TTC549 (cell line): ENCODE results near the gene EIPR1.
"Not testable (repeated sequence)": the region's sequence is repeated elsewhere in the genome, so short reads cannot be mapped to it uniquely, and the experiment has no call there.

Experiments
- FAIRE-seq: peaks from 2 replicates; lab custom pipeline; 2012; peaks lifted over from hg19 to GRCh38; lab: Jason Lieb, UNC

EIPR1 gene

DNA sequence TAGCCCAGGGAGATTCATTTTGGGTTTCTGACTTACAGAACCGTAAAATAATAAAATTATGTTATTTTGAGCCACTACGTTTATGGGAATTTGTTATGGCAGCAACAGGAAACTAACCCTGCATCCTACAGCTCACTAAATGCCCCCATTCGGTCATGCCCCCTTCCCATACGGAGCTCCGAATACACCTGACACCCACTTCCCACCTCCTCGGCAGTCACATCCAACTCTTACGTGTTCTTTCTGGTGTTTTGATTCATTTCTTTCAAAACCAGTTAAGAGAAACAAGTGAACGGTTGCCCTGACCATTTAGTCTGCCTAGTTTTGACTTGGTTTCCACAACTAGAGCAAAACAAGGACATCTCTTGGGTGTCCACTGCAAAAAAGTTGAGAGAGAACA lies 19.7 kb downstream of the EIPR1 start:
- FAIRE-seq = no peak

DNA sequence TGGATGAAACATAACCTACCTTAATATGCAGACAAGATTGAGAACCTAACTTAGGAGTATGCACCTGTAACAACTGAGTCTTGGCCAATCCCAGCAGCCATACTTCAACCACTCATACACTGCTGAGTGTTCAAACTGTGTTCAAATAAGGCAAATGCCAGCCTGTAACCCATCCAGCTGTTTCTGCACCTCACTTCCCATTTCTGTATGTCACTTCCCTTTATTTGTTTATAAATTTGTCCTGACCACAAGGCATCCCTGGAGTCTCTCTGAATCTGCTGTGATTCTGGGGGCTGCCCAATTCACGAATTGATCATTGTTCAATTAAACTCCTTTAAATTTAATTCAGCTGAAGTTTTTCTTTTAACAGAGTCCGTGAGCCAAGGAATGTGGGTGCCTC lies 20.2 kb downstream of the EIPR1 start:
- not testable (repeated sequence) for FAIRE-seq

DNA sequence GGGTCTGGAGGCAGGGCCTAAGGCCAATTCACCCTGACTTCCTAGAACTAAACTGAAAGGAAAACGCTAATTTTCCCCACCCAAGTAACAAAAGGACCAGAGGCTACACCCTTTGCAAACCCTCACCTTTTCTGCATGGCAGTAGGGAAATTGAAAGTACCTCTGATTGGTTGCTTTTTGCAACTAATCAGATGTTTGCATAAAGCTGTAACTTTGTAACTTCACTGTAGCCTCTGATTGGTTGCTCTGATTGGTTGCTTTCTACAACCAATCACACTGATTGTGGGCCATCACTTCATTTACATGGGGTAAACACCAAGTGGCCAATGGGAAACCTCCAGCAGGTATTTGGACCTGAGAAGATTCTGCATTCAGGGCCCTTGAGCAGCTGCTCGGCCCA lies 20.8 kb downstream of the EIPR1 start:
- FAIRE-seq = no peak

DNA sequence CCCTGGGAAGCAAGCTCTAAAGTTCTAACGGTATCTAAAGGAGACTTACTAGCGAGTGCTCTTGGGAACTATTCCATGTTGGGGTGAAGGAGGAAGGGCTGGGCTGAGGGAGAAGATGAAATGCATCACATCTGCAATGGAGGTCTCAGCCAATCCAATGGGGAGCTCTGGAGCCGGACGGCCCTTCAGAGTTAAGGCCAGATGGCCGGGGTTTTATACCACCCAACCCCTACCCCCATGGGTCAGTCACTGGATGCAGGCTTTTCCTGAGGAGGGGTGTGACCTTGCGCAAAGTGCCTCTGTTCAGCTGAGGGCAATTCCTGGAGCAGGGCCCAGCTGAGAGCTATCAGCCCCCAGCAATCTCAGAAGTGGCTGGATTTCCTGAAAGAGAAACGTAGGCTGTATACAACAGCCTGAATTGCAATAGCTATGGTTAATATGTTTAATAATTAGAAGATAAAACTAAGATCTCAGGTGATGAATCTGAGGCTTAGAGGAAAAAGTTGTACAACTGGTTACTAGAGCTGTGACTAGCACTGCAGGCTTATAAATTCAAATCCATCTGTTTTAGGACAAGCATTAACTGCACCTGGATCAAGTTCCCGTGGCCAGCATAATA lies 21.6 kb downstream of the EIPR1 start:
- no peak for FAIRE-seq

DNA sequence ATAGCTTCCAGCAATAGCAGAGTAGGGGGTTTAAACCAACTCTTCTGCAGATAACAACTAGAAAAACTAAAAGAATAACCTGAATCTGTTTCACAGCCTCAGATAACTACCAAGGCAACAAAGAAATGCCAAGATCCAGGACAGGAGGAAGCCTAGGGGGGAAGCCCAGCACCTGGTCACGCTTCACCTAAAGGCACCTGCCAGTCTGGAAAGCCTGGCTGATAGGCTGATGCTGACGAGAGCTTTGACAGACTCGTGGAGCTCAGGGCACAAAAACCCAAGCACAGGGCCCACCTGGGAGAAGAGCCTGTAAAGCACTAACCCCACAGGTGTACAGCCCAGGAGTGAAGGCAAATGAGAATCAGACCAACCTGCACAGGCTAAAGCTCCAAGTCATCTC lies 22.6 kb downstream of the EIPR1 start:
- FAIRE-seq = no peak

DNA sequence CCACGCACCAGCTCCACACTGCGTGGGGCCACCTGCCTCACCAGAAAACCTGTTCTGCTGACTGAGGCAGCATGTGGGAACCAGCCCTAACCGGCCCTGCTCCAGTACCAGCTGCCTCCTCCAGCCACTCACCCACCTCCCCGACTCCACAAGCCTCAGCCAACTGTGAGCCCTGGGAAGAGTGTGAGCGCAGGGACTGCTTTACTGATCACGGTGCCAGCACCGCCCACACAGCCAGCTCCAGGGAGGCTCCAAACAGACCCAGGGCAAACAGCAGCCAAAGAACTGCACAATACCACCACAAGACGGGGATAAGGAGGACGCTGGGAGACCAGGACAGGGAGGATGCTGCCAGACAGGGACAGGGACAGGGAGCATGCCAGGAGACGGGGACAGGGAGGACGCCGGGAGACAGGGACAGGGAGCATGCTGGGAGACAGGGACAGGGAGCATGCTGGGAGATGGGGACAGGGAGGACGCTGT lies 28.4 kb downstream of the EIPR1 start:
- no peak for FAIRE-seq

DNA sequence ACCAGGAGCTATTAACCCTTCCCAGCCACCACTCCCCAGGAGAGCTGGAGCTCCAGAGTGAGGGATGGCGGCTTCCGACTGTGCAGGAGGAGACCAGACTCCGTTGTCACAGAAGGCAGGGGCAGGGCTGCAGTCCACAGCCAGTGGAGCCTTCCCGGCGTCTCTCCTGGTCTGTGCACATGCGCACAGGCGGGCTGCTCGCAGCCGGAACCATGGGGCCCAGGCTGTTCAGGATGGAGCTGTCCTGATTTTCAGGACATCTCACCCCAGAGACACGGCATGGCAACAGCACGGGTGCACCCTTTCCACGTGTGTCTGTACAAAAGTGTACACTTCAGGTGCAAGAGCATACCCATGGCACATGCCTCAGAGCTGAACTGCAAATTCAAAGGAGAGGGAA lies 28.9 kb downstream of the EIPR1 start:
- no peak for FAIRE-seq

DNA sequence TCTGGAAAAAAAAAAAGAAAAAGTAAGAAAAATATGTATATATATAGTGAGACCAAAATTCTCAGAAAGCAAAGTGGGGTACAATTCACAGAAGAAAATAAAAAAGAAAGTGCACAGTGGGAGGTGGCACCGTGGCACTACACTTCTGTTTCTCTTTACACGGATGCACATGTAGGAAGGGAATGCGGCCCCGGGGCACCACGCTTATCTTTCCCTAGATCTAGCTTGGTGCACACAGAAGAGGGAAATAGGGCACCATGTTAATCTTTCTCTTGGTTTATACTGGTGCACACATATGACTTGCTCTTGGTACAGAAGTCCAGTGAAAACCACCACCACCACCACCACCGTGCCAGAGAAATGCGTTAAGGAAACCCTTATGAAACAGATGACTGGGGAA lies 32.0 kb downstream of the EIPR1 start:
- FAIRE-seq = no peak

DNA sequence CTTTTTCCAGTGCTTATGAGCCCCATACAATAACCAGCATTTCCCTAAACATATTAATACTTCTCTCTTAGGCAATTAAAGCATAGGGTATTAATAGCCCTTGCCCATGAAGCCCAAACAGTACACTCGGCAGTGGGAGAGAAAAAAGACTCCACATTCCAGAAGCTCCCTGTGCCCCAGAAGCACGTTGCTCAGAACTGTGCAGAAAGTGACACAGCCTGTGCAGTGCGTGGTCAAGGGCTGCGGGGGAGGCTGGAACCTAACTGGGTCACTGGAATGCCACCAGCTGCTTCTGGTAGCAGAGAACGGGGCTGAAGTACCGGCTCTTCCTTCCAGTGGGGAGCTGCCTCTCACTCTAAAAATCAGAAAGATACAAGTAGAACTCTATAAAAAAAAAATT lies 32.7 kb downstream of the EIPR1 start:
- FAIRE-seq = no peak

DNA sequence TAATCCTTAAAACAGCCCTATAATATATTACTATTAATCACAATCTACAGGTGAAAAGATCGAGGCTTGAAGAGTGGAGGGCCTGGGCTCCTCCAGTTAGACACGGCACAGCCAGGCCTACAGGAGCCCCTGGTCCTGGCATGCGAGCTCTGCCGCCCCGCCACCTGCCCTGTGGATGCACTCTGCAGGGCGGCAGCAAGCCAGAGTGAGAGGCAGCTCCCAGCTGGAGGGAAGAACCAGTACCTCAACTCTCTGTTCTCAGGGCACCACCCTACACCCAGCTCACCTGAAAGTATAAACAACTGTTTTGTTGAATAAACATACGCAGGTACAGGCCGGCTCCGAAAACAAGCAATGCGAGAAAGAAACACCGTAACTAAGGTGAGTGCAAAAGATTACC lies 34.6 kb downstream of the EIPR1 start:
- FAIRE-seq = no peak

DNA sequence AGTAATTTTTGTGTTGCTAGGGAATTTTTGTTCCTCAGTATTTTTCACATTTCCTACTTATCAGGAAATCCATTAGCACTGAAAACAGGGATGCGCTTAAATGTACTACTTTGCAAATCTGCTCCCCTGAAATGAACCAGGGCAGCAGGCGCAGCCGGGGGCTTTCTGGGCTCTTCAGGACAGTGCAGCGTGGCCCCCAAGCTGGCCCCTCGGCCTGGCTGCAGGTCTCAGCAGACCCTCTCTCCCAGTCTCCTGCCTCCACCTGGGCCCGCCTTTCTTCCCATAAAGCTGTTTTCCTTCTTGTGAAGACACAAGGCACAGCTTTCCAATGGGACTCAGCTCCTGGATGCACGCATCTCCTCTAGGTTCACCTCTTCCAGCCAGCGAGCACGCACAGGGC lies 35.3 kb downstream of the EIPR1 start:
- FAIRE-seq = no peak

DNA sequence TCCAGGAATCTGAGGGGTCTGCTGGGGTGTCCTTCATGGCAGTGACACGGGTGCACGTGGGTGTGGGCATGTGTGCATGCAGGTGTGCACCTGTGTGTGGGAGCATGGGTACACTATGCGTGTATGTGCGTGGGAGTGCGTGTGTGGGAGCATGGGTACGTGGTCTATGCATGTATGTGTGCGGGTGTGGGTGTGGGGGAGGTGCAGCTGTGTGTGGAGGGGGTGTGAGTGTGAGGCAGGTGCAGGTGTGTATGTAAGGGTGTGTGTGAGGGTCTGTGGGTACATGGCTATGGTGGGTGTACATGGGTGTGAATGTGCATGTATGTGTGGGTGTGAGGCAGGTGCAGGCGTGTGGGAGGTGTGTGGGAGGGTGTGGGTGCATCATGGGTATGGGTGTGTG lies 36.3 kb downstream of the EIPR1 start:
- FAIRE-seq = no peak

DNA sequence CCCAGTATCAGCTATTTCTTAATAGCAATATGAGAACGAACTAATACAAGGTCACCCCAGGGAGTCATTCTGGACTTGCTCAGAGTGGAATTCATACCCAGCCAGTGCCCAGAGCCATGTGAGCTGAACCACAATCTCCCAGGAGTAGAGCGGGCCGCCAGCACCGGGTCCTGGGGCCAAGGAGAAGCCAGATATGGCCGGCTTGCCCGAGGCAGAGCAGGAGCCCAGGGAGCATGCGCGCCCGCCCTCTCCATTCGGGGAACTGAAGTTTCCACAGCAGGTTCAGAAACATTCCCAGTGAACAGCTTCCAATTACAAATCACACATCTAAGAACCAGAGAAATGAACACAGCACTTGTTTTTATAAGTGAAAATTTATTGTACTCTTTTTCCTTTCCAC lies 37.5 kb downstream of the EIPR1 start:
- no peak for FAIRE-seq

DNA sequence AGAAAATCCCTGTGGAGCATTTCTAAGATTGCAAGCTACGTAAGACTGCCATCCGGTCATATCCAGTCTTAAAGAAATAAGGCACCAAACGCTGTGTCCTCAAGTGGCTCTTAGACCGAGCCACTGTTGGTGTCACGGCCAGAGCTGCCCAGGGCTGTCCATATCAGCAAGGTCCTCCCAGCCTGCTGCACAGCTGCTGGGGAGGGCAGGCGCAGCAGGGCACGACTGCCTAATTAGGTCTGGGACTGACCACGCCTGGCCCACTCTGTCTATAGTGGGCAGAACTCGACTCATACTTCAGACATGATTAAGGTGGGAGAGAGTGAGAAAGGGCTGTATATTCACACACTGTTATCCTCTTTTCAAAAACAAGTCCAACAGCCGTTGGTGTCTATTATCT lies 39.3 kb downstream of the EIPR1 start:
- no peak for FAIRE-seq

DNA sequence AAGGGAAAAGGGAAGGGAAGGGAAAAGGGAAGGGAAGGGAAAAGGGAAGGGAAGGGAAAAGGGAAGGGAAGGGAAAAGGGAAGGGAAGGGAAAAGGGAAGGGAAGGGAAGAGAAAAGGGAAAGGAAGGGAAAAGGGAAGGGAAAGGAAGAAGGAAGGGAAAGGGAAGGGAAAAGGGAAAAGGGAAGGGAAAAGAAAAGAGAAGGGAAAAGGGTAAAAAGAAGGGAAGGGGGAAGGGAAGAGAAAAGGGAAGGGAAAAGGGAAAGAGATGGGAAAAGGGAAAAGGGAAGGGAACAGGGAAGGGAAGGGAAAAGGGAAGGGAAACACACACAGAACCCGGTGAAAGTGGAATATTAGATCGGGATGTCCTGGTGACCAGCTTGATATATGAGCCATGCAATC lies 40.8 kb downstream of the EIPR1 start:
- no peak for FAIRE-seq

DNA sequence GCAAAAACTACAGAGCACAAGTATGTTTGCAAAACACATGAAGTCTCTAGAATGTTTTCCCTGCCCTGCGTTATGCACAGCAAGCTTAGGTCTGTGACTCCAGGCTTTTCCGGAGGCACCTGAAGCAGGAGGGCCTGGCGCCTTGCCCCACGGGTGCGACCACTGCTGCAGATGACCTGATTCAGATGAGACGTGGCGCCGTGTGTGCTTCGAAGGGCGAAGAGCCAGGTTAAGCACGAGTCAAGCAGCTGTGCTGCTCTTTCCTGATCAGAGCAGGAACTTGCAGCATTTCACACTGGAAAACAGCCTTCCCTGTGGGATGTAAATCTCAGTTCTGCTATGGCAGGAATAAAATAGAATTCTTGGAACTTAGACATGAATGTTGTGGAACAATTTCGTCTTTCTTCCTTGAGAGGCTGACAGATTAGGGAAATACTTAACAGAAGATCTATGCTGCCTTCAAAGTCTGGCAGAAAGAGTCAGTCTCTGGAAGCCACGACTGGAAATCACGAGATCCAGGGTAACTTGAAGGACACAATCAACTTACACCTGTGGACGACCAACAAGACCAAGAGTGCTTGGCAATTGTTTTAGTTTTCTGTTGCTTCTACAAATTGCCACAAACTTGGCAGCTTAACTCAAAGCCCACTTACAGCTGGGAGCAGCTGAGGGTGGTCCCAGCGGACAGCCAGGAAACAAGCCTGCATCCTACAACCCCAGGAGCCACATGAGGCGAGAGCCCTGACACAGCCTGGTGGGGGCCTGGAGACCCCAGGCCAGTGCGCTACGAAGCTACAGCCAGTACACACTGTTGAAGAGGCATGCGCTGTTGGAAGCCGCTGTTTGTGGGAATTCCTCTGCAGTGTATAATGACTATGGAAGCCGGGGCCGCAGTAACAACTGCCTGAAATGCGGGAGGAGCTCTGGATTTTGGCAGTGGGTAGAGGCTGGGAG lies 42.9 kb downstream of the EIPR1 start:
- FAIRE-seq = no peak

DNA sequence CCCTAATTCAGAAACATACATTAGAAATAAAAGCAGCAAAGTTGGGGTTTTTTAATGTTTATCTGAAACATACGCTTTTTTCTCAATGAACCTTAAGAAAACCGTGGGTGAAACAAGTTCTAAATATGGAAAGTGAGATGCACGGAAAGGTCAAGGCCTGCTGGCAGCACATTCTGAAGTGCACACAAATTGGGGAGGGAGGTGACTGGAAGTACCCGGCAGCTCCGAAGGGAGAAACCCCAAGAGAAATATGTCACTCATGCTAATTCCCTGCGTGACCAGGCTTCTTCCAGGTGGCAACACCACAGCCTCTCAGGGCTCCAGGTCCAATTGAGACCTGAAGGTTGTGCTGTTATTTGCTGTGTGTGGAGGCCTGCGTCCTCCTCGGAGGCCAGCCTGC lies 45.5 kb downstream of the EIPR1 start:
- no peak for FAIRE-seq

DNA sequence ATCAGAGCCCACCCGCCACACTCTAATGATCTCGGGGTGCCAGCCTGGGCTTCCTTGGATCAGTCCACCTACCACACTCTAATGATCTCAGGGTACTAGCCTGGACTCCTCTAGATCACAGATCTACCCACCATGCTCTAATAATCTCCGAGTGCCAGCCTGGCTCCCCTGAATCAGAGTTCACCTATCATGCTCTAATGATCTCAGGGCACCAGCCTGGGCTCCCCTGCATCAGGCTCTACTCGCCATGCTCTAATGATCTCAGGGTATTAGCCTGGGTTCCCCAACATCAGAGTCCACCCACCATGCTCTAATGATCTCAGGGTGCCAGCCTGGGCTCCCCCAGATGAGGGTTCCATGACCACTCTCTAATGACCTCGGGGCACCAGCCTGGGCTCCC lies 48.1 kb downstream of the EIPR1 start:
- no peak for FAIRE-seq

DNA sequence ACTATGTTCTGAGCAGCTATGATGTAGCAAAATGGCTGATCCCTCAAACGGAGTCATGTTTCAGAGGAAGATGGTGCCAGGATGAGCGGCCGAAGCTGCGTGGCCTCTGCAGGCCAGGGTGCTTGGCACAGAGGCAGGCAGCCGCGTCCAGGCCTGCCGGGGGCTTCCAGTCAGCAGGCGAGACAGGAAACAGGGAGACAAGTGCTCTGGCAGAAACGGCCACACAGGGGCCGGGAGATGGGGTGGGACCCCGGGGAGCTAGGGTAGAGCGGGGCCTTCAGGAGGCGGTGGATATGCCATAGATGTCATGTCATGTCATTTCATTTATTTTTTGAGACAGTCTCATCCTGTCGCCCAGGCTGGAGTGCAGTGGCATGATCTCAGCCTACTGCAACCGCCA lies 50.7 kb downstream of the EIPR1 start:
- FAIRE-seq = no peak

DNA sequence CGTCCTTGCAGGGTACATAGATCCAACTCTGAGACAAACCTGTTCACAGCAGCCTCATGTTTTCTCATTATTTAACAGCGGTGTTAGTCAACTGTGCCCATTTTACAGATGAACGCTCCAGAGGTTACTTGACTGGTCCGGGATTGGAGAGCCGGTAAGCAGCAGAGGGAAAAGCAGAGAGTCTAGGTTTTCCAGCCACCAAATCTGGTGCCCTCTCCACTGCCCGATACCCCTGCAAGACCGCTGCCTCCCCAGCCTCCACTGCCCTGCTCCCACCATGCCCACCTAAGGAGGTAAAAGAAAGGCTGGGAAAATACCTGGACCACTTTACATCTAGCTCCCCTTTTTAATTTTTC lies 51.5 kb downstream of the EIPR1 start:
- no peak for FAIRE-seq

DNA sequence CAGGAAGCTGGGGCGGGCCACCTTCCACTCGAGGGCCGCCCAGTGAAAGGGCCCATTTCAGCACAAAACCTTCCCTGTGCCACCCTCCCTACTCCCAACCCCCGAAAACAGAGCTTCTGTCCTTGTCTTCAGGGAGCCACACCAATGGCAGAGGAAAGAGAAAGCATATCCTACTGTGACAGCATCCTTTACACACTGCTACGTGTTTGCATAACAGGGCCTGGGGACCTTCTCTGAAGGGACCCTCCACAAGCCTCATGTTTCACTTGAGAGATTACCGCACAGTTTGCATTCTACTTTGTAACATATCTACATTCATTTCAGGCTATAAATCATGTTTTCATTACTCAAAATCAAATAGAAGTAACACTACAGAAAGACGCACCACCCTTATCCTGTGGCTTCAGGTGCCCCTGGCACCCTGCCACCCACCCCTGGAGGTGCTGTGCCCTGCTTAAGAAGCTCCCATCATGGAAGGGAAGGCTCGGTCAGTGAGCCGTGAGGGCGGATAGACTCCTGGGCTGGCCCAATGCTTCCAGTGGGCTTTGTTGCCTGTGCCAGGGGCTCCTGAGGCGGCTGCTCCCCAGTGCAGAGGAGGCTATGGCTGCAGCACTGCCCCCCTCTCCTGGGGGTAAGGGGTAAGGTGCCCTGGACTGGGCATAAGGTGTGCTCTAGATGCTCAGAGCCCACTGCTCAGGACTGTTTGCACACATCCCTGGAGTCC lies 52.0 kb downstream of the EIPR1 start:
- FAIRE-seq = no peak

DNA sequence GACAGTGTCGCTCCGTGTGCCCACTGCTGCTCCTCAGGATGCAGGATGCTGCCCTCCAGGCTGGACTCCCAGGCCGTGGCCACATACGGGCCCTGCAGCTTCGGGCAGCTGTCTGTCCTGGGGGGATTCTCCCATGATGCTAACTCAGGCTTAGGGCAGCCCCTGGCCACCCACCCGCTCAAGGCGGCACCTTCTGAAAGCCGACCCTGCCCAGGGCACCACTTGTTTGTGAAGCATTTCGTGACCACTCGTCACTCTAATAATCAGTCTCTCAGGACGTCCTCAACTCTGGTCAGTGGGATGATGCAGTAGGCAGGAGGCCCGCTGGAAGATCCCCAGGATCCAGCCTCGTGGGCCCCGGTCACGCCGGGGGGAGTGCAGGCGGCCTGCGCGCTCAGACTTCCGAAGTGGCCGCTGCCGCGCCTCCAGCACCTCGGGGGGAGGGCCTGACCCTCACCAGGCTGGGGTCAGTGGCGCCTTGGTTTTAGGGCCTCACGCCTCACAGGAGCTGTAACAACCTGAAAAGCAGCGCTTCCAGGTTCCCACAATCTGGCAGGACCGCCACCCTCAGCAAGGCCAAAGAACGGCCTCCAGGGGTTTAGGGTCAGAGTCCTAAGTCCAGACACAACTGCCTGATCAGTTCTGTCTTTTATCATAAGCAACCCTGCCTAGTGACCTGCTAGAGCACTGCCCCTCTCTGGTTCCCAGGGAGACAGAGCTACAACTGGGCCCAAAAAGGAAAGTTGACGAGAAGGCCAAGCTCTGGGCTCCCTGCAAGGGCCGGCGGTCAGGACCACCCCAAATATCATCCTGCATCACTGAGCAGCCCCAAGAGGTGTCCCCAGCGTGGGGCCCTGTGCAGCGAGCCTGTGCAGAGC lies 53.0 kb downstream of the EIPR1 start:
- no peak for FAIRE-seq
